Amniotic epithelial cell (primary cell): ENCODE data around the gene PTH2.

ENCODE experiments used
- DNase-seq: peaks from one replicate; pipeline ENCODE4 v3.0.0-alpha.2; 2010; ENCODE audit warnings: low read depth

The PTH2 gene

DNA sequence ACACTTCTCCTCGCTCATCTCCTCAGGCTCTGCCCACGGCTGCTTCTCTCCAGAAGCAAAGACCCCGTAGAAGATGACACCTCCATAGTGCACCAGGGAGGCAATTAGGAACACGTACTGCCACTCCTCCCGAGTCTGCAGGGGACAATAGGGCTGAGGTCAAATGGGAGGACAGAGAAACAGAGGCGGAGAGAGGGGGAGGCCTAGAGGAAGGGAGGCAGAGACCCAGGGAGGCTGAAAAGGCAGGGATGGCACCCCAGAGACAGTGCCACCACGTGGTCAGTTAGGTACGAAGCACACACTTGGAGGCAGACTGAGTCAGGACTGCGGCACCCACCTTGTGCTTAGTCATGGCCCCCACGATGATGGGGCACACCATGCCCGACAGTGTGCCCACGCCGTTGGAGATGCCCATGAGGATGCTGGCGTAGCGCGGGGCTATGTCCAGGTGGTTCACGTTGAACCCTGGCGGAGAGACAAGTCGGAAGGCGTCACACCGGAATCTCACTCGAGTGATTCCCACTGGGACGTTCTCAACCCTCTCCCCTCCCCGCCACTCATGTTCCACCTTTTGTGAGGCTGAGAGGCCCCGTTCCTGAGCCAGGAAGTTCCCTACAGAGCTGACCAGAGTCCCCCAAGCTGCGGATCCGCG is 7.6 kb upstream of the PTH2 start:
- no peak for DNase-seq

DNA sequence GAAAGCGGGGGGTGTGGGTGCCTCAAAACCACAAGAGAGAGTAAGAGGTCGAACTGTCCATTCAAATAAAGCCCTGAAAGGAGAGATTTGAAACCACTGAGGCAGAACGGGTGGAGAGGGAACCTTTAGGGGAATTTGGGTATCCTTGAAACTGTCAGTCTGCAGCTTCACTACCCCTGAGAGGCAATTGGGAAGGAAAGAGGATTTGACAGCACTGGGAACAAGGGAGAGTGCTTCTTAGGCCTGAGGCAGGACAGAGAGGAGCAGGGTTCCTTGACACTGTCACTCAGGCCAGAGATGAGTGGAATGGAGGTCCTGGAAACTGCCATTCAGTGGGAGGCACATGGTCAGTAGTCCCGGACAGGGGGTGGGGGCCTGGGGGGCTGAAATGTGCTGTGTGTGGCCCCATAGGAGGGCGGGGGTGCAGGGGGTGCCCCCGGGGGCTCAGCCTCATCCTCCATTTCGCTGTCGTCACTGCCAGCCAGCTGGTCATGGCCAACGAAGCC is 7.0 kb upstream of the PTH2 start:
- no peak for DNase-seq

DNA sequence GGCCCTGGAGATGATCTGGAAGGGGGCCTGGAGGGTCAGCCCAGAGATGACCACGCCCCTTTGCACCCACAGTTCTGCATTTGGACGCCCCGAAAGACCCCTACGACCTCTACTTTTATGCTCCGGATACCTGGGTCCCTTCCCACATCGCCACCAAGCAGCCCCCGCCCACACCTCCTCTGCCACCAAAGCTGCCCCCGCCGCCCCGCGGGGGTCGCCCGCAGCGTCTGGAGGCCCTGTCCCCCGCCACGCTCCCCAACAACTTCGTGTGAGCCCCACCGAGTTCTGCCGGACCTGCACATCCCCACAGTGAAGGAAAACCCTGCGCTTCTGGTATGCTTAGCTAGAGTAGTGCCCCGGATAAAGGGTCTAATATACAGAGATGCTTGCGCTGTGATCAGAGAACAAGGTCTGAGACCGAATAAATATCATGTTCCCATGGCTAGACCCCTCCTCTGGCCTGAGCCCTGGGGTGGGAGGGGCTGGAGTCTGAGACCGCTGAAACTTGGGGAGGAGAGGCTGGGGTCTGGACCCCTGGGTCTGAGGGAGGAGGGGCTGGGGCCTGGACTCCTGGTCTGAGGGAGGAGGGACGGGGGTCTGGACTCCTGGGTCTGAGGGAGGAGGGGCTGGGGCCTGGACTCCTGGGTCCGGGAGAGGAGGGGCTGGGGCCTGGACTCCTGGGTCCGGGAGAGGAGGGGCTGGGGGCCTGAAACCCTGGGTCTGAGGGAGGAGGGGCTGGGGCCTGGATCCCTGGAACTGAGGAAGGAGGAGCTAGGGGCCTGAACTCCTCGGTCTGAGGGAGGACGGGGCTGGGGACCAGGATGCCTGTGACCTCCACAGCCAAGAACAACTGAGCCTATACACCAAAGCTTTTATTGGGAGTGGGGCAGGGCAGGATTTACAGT is 5.6 kb upstream of the PTH2 start:
- no peak for DNase-seq

DNA sequence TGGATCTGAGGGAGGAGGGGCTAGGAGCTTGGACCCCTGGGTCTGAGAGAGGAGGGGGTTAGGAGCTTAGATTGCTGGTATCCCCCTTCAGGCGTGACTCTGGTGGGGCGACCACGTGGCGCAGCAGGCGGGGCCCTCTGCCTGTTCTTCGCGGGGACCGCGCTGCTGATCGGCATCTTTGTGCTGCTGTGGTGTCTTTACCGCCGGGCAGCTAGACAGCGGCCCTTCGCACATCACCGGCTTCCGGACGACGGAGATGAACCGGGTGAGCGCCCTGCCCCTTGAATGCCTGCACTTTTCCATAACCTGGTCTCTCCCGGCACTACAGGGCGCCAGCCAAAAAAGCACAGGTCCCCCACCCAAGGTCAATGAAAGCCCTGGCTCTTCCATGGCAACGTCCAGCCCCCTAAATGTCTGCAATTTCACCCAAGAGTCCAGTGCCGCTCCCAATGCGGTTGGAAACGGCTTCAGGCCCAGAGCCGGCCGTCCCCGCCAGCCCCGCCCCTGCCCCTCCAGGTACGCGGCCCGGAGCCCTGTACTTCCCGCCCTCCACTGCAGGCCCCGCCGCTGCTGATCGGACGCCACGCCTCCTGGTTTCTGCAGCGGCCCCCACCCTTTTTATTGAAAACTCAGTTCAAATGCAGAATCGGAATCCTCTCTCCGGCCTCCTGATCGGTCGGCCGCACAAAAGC is 4.8 kb upstream of the PTH2 start:
- no peak for DNase-seq

DNA sequence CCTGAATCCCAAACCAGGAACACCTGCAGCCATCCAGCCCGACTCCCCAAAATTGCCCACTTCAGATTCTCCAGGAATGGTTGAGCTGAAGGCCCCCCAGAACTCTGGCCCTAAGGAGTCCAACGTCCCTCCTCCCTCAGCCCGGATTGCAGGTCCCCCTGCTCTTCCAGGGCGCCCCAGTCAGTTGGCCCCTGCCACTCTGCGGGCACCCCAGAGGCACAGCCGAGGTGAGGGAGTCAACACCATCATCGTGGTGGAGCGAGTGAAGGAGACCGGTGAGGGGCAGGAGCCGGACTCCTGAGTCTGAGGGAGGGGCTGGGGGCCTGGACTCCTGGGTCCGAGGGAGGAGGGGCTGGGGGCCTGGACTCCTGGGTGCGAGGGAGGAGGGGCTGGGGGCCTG is 4.1 kb upstream of the PTH2 start:
- no peak for DNase-seq

DNA sequence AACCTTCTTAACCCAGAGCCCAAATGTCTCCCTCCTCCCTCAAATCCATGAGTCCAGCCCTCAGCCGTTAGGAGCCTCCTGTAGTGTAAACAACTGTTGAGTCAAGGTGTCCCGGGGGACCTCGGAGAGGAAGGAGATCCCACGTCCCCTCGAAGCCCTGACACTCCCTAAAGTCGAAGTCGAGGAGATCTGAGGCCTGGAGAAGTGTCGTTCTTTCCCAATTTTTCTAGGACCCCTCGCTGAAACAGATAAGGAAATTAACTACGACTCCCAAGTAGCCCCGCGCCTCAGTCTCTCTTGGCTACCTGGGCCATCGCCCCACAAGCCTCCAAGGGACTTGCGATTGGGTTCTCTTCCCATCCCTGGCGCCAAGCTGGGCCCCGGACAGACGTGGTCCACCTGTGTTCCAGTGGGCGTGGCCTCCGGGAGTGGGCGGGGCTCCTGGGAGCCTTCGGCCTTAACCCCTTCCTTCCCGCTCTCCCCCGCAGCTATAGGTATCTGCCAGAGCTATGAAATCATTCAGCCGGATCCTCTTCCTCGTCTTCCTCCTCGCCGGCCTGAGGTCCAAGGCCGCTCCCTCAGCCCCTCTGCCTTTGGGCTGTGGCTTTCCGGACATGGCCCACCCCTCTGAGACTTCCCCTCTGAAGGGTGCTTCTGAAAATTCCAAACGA is 2.8 kb upstream of the PTH2 start:
- no peak for DNase-seq

DNA sequence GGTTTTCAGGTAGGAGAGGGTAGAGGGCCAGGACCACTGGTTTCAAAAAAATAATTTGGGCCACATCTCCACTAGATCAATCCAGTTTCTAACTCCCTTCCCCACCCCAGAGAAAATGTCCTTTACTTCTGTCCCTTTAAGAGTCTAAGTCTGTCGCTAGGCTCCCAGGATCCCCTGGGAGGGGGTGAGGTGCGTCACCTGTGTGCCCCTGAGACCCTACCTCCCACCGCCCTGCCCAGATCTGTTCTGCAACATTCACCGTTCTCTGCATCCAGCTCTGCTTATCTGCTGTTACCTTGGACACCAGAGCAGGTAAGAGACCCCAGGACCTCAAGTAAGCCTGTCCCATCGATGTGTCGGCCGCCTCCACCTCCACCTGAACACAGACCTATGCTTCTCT is 1.9 kb upstream of the PTH2 start, which contains the start of gene GFY:
Gene GFY (plus strand): TSS at position 211 of the 400 bp plus-strand sequence. CDS start 1,043 bp downstream, outside the sequence.
- no peak for DNase-seq

DNA sequence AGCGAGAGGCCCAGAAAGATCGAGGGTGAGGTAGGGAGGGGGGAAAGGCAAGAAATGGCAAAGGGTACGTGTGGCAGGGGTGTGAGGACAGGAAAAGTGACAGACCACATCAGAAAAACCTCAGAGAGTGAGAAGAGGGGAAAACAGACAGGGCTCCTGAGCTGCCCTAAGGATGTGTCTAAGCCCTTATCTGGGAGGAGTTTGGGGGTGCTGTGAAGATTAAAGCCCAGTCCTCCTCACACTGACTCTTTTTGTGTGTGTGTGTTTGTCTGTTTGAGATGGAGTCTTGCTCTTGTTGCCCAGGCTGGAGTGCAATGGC is 703 bp upstream of the PTH2 start:
- no peak for DNase-seq

DNA sequence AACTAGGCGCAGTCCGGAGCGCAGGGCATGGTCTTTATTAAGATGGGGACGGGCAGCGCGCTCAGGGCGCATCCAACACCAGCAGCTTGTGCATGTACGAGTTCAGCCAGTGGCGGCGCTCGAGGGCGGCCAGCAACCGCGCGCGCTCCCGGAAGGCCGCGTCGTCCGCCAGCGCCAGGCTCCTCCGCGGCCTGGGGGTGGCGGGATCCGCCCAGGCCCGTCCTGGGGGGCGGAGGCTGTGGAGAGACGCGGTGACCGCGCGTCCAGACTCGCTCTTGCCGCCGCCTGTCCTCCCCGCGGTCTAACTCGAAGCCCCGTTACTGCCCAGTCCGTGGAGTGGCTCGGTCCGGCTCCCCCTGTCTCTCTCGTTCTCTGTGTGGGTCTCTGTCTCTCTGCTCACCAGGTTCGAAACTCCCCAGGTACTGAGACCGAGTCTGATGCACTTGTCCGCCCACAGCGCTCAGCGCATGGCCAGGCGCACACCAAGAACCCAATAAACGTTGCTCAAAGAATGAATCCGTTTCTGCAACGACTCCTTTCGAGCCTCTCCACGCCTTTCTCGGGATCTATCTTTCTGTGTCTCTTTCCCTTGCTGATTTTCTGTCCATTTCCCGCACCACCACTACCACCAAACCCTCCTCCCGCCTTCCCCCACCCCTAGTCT is 702 bp downstream of the PTH2 start:
- no peak for DNase-seq

DNA sequence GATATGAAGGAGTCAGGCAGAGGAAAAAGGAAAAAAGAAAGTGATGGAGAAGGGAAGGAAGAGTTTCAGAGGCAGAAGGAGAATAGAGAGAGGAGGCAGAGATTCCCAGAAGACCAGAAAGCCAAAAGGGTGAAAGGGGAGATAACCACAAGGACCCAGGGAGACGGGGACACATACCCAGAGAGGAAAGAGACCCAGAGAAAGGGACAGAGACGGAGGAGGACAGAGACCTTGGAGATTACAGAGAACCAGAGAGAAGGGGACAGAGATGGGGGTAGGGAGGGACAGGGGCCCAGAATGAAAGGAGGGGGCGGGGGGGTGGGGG is 1.4 kb downstream of the PTH2 start:
- DNase-seq = no peak

DNA sequence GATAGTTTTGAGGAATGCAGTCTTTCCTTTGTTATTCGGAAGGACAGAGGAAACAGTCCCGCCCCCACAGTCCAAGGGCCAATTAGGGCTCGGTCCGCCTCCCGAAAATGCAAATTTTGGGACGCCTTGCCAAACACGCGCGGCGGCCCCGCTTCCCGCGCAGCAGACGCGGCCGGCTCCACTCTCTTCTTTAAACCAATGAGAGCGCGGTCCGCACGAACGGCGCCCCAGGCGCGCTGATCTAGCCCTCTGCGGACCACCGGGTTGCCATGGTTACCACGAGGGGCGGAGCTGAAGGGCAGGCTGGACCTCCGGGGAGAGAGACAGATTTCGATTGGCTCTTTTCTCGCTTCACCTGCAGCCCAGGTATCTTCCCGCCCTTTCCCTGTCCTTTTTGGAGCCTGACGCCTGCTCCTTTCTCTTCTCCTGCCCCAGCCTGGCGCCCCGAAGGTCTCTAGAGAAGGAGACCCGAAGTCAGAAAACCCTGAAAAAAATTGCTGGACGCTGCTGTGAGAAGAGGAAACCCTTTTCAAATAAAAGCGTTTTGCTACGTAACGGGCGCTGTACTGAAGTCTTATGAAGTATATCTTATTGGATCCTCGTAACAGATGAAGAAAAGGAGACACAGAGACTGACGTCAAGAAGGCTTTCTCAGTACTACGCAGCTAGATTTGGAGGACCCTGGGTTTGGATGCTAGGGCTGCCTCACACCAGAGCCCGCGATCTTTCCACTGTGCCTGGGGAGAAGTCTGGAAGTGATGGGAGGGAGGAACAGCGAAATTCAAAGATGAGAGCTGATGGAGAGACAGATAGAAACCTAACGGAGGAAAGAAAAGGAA is 2.0 kb downstream of the PTH2 start:
- DNase-seq = peak; percentile 25

DNA sequence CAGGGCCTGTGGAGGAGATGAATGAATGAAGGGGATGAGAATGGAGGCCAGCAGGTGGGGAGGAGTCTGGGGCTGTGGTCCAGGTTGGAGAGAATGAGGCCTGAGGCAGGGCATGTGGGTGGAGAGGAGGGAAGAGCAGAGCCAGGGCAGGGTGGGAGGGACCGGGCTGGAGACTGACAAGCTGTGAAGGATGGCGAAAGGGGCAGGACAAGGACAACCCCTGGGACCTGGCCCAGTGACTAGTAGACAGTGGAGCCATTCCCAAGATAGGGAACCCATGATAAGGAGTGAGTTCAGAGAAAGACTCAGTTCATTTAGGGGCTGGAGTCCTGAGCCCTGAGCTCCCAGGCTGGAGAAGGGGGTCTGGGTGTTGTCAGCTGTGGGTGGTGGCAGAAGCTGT is 3.0 kb downstream of the PTH2 start:
- DNase-seq = no peak

DNA sequence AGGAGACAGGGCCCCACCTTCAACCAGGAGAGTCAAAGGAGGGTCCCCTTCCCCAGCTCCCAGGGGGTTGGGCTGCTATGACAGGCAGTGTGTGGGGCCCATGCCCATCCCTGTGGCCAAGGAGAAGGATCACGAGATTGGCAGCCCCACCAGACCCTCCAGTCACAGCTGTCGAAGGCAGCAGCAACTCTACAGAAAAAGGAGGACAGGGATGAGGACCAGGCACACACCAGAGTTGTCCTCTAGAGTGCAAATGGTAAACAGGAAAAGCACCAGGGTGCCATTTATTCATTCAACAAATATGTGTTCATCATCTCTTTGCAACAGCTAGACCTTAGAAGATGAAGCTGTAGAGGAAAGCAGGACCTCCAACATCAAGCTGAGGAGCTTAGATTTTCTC is 4.1 kb downstream of the PTH2 start:
- no peak for DNase-seq

DNA sequence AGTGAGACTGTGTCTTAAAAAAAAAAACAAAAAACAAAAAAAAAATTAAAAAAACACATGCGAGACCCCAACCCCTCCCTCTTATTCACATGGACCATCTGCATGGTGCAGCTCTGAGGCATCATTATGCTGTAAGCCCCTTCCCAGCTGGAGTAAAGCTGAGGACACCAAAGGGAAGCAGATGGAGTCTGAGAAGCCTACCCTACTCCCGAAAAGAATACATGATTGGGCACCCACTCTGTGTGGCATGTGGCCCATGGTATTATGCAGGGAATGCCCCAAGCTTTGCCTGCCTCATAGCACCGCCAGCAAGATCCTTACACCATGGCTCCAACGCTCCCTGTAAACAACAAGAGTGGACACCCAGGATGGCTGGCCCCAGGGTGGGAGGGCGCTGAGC is 4.7 kb downstream of the PTH2 start:
- DNase-seq = no peak

DNA sequence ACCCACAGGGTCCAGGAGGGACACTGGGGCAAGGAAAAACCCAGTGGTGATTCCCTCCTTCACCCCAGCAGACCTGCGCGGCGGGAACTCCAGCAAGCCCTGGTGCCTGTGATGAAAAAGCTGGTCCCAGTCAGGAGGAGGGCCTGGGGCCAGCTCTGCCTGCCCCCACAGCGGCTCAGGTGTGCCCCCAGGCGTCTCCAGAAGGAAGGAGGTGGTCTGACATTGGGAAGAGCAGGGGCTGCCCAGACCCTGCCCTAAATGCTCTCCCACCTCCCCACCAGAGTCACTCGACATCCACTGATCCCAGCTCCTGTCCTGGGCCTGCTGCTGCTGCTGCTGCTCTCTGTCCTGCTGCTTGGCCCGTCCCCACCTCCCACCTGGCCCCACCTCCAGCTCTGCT is 6.2 kb downstream of the PTH2 start:
- no peak for DNase-seq

DNA sequence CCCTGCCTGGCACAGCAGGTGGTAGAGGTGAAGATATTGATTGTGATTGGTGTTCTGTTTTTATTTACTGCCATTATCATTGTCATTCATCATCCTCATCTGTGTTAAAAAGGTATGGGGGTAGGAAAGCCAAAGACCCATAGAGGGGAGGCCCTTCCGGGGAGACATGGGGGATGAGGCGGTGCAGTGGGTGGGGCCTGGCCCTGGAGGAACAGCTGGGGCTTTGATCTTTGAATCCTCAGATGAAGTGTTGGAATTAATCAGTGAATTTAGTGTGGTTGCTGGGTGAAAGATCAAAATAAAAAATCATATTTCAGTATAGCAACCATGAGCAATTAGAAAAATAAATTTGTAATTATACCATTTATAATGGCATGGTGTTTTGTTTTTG is 7.4 kb downstream of the PTH2 start:
- DNase-seq = no peak

DNA sequence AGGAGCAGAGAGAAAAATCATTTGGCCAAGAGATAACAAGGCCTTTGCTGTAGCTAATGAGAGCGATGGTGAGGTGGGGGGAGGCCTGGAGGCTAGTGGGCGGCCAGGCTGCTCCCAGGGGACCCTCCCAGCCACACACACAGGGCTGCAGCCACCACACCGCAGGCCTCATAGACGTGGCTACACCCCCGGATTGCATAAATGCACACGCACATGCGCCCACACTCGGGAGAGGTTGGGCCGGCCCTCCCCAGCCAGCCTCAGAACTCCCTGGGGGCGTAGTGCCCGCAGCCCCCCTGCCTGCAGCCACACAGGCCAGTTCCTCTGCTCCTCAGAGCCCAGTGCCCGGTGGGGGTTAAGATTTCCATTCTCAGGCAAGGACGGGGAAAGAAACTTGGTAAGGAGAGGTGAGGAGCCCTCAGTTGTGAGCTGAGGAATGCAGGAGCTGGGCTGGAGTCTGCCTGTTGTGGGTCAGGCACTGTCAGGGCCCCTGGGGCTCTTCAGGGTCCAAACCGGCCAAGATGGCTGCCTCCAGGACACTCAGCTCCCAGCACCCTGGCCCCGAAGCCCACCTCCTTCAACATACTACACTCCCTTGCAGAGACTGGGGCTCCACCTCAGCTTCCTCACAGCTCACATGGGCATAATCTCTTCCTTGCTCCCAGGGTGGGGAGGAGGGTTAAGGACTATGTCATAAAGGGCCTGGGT is 8.0 kb downstream of the PTH2 start:
- no peak for DNase-seq

DNA sequence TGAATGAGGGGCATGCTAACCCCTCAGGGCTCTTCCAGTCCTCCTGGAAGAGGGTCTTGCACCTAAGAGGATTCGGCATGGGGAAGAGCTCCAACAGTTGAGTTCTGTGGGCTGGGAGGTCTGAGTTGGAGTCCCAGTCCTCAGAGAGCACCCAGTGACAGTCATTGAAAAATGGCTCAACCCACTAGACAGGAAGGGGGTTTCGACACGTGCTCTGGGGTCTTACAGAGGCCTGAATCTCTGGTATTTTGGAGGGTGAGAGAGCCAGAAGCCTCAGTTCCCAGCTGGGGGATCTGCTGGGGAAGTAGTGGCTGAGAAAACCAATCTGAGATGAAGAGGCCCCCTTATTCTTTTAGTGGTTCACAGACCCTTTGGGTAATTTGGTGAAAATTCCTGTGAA is 9.0 kb downstream of the PTH2 start:
- no peak for DNase-seq

DNA sequence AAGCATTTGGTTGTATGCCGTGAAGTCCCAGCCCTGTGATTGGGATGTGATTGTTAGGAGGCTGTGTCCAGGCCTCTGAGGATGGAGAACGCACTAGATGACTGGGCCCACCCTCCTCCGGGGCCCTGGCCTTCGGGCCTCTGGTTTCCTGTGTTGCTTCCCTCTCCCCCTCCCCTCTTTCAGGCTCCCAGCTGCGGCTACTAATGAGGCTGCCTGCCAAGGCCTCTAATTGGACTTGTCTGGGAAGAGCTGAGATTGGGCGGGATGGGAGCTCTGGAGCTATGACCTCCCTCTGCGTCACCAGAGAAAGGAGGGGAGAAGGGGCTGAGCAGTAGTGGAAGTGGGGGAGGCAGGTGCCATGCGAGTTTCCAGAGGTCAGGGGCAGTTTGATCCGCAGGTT is 9.9 kb downstream of the PTH2 start:
- no peak for DNase-seq

DNA sequence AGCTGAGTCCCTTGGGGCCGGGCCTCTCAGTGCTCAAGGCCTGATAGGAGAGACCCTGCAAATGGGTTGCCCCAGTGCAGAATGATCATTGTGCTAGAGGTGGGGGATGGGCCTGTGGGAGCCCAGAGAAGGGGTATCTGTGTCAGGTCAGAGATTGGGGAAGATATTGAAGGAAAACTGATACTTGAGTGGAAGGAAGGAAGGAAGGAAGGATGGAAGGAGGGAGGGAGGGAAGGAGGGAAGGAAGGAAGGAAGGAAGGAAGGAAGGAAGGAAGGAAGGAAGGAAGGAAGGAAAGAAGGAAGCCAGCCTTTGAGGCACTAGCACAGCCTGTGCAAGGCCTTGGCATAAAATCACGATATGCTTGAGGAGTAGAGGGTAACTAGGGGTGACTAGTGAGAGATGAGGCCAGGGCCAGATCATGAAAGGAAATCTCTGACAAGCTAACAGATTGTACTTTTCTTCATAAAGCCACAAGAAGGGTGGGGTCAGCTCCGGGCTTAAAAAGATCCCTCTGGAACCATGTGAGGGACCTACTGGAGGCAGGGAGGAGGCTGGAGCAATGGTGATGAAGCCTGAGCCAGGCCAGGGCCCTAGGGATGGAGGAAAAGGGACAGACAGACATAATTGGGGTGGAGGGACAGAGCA is 11.4 kb downstream of the PTH2 start:
- no peak for DNase-seq
